Glutamatergic neuron (in vitro differentiated cells): ENCODE results near the gene PRICKLE4. TPM values are rescaled to one million over a fixed set of nuclear protein-coding genes. Genes with fewer than 3 reads are reported as not detected.

ENCODE experiments used
- DNase-seq: peaks from one replicate; pipeline ENCODE4 v3.0.0; 2022
- H3K27ac Mint-ChIP-seq: one replicate; pipeline ENCODE4 v1.8.0; 2020; ENCODE audit warnings: mild to moderate bottlenecking, mixed read lengths, inconsistent platforms; ENCODE audit not compliant: unreplicated experiment
- H3K27me3 Mint-ChIP-seq: one replicate; pipeline ENCODE4 v1.8.0; 2020; ENCODE audit warnings: mild to moderate bottlenecking, moderate library complexity, mixed read lengths, inconsistent platforms; ENCODE audit not compliant: unreplicated experiment
- H3K36me3 Mint-ChIP-seq: one replicate; pipeline ENCODE4 v1.8.0; 2020; ENCODE audit warnings: mild to moderate bottlenecking, mixed read lengths, inconsistent platforms; ENCODE audit not compliant: unreplicated experiment
- H3K4me1 Mint-ChIP-seq: one replicate; pipeline ENCODE4 v1.8.0; 2020; ENCODE audit warnings: mild to moderate bottlenecking, low read depth, mixed read lengths, inconsistent platforms; ENCODE audit not compliant: unreplicated experiment
- H3K4me3 Mint-ChIP-seq: one replicate; pipeline ENCODE4 v1.8.0; 2020; ENCODE audit warnings: mild to moderate bottlenecking, mixed read lengths, inconsistent platforms; ENCODE audit not compliant: unreplicated experiment
- H3K9me3 Mint-ChIP-seq: one replicate; pipeline ENCODE4 v1.8.0; 2020; ENCODE audit warnings: mild to moderate bottlenecking, moderate library complexity, mixed read lengths, inconsistent platforms; ENCODE audit not compliant: unreplicated experiment
- long read RNA-seq: library from polyadenylated mRNA; unstranded; transcript quantifications from one replicate; pipeline ENCODE4 v2.0.0, GENCODE V29; 2020; ENCODE audit not compliant: unreplicated experiment
- total RNA-seq: library from RNA; stranded (reverse); fragmentation: NEBNext Ultra II Directional; extraction: Animal tissue kit (Norgen Biotek cat#: 25700); gene quantifications from one replicate; pipeline ENCODE4 v1.2.1, GENCODE V29; 2021; ENCODE audit not compliant: unreplicated experiment
- TF ChIP-seq, protein P1 (sequence below): fragments of 200-600 bp; sonication (generic); IDR thresholded peaks from one replicate; pipeline ENCODE4 v1.5.0; 2021; ENCODE audit not compliant: partially characterized antibody, unreplicated experiment

Gene PRICKLE4, protein sequence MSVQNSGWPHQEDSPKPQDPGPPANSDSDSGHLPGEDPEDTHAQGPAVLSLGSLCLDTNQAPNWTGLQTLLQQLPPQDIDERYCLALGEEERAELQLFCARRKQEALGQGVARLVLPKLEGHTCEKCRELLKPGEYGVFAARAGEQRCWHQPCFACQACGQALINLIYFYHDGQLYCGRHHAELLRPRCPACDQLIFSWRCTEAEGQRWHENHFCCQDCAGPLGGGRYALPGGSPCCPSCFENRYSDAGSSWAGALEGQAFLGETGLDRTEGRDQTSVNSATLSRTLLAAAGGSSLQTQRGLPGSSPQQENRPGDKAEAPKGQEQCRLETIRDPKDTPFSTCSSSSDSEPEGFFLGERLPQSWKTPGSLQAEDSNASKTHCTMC
- total RNA-seq = 2.3 TPM
- long read RNA-seq = 0 reads

DNA sequence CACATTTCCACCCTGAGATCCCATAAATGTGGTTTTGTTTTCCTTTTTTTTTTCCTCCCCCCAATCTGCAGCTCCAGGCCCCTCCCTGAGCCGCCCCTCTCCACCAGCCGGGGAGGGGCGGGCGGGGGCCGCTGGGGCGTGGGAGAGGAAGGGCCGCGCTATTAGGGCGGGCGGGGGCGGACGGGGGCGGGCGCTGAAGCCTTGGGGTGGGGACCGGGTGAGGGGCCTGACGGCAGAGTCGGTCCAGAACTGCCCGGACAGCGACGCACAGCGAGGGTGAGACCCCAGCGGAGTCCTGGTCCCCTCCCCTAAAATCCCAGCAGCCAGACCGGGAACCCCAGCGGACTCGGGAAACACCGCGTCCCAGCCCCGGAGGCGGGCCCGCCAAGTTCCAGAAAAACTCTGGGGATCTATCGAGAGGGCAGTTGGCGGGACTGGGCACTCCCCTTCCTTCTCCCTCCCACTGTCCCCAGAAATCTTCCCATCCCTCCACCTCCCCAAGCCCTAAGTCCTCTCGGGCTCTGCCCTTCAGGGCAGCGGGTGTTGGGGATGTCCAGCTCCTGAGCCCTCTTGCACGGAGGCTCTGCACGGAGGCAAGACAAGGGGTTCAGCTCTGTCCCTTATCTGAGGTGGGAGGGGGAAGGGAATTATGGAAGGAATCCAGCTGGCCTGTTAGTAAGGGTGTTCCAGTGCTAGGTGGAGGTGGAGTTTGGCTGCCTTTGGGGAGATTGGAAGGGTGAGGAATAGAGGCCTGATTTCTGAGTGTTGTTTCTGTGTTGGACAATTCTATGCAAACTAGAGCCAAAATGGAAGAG is at the start of gene PRICKLE4:
Gene PRICKLE4, plus strand, starts transcription at position 232 of the 815 bp plus-strand sequence. CDS start 2,692 bp downstream, outside the sequence.
- TF ChIP-seq, protein P1, sequence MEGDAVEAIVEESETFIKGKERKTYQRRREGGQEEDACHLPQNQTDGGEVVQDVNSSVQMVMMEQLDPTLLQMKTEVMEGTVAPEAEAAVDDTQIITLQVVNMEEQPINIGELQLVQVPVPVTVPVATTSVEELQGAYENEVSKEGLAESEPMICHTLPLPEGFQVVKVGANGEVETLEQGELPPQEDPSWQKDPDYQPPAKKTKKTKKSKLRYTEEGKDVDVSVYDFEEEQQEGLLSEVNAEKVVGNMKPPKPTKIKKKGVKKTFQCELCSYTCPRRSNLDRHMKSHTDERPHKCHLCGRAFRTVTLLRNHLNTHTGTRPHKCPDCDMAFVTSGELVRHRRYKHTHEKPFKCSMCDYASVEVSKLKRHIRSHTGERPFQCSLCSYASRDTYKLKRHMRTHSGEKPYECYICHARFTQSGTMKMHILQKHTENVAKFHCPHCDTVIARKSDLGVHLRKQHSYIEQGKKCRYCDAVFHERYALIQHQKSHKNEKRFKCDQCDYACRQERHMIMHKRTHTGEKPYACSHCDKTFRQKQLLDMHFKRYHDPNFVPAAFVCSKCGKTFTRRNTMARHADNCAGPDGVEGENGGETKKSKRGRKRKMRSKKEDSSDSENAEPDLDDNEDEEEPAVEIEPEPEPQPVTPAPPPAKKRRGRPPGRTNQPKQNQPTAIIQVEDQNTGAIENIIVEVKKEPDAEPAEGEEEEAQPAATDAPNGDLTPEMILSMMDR = no peak
- peaks cover 7% of the 10 kb centered on the region for H3K4me1 Mint-ChIP-seq
- H3K27me3 Mint-ChIP-seq = peaks cover 14% of the 10 kb centered on the region
- peak; percentile 46 for DNase-seq
- no peaks in the 10 kb centered on the region for H3K36me3 Mint-ChIP-seq
- H3K9me3 Mint-ChIP-seq = no peaks in the 10 kb centered on the region
- peak within 1 kb of the TSS; percentile 89 for H3K4me3 Mint-ChIP-seq
- H3K27ac Mint-ChIP-seq = no peak within 1 kb of the TSS

DNA sequence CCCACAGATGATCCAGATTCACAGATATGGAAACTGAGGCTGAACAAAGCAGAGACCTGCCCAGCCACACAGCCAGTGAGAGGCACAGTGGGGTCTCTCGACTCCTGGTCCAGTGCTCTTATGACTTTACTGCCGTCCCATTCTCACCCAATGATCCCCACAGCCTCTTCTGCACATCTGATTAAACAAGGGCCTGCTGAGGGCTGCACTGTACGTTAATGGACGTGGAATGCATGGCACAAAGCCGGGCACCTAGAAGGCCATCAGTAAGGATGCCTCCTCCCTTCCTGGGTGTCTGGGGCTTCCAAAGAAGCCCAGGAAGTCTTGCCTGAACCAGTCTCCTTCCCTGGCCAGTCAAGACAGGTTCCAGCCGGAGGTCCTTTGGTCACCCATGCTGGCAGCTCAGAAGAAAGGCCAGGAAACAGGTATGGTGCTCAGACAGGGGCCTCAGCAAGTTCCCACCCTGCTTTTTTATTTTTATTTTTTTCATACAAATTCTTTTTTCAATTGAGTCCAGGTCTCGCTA is 49.0 kb upstream of the PRICKLE4 start:
- Mint-ChIP-seq H3K9me3 (peaks cover 5% of the 10 kb centered on the region), H3K36me3 (no peaks in the 10 kb centered on the region), H3K27ac (no peak overlapping the region), H3K4me3 (no peak overlapping the region), H3K27me3 (peaks cover 3% of the 10 kb centered on the region), H3K4me1 (peaks cover 4% of the 10 kb centered on the region)
- TF ChIP-seq, protein P1 = no peak
- DNase-seq = no peak

DNA sequence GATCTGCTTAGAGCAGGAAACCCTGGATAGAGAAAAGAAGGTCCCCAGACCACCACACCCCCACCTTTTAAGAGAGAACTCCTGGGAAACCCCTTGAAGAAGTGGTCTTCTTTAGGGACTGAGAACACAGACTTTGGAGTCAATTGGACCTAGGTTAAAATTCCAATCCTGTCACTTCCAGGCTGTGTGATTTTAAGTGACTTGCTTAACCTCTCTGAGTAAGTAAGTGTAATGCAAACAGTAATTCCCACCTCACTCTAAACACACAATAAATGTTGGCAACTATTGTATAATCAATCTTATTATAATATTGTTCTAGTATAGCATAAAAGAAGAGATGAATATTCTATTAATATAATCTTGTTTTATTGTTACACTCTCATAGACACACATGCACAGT is 48.4 kb upstream of the PRICKLE4 start:
- Mint-ChIP-seq H3K27me3 (peaks cover 3% of the 10 kb centered on the region), H3K4me3 (no peak overlapping the region), H3K27ac (no peak overlapping the region), H3K9me3 (peaks cover 5% of the 10 kb centered on the region), H3K36me3 (no peaks in the 10 kb centered on the region), H3K4me1 (peaks cover 4% of the 10 kb centered on the region)
- DNase-seq = no peak
- TF ChIP-seq, protein P1 = no peak

DNA sequence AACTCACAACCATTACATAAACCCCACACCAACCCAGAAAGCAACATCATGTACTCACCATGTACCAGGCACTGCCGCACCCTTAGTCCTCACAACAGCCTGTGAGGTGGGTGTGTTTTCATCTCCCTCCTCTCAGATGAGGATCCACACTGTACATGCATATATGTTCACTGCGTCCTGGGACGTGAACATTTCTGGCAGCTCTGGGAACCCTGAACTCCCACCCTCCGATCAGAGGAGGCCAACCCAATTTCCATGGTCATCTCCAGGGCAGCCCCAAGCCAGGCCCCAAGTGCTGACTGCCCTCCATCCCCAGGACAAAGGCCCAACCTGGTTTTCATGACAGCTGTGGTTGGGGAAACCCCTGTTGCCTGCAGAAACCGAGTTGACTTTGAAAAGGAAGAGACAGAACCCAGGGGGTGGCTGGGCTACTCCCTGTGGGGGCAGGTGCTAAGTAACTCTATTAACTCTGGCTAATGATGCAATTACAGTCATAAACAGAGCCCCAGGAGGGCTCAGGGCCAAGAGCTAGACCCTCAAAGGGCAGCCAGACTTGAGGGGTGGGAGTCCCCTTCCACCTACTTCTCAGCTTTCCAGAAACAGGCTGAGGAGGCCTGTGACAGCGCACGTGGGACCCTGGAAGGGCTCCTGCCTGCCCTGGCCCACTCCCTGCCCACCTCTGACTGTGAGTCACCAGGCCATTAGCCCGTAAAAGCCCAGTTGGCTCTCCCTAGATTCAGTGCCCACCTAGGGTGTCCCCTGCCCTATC is 47.8 kb upstream of the PRICKLE4 start:
- H3K4me1 Mint-ChIP-seq = peaks cover 4% of the 10 kb centered on the region
- TF ChIP-seq, protein P1 = no peak
- no peak for DNase-seq
- H3K27ac Mint-ChIP-seq = no peak overlapping the region
- peaks cover 5% of the 10 kb centered on the region for H3K9me3 Mint-ChIP-seq
- peaks cover 3% of the 10 kb centered on the region for H3K27me3 Mint-ChIP-seq
- H3K4me3 Mint-ChIP-seq = no peak overlapping the region
- no peaks in the 10 kb centered on the region for H3K36me3 Mint-ChIP-seq
